C4-2B (cell line): ENCODE results near the gene ZDHHC3.

Experiments
- CTCF ChIP-seq: fragments of 450-650 bp; conservative IDR thresholded peaks from 2 replicates; pipeline ENCODE4 v1.5.1; 2017; ENCODE audit warnings: mild to moderate bottlenecking
- ZFX ChIP-seq: fragments of 450-650 bp; IDR thresholded peaks from 2 replicates; pipeline ENCODE4 v1.6.1; 2017

GRCh38 chr3:44989636-44990373 lies 13.8 kb upstream of the ZDHHC3 start:
- TF ChIP-seq CTCF (no peak), ZFX (no peak)
